IMR-90 (cell line): Measurements from ENCODE around the gene APAF1. TPM values are rescaled to one million over a fixed set of nuclear protein-coding genes. Genes with fewer than 3 reads are reported as not detected.
A peak's percentile ranks its signal among the peaks of the same experiment; 100 is the strongest.

Experiments used
- ATAC-seq: fragments of 200-7000 bp; cut with Tn5 transposase; 2 replicates; pipeline ENCODE4 v1.9.1; 2020; ENCODE audit warnings: low read depth, mild to moderate bottlenecking, moderate library complexity
- BruUV-seq: library from RNA; stranded (reverse); fragments of 400-500 nt; replicated peaks from 2 replicates; lab custom pipeline; 2021; lab: Mats Ljungman, UMichigan
- CTCF ChIA-PET: fragments of 300-600 bp; formaldehyde crosslinking; extraction: SDS; loops from one replicate; lab custom pipeline; 2021; ENCODE audit warnings: antibody characterized with exemption; lab: Yijun Ruan, JAX
- POLR2A ChIA-PET: fragments of 300-600 bp; sonication (Branson Sonifier 250); formaldehyde crosslinking; loops from one replicate; lab custom pipeline; 2022; ENCODE audit warnings: antibody characterized with exemption; ENCODE audit not compliant: unreplicated experiment; lab: Charles Lee
- DNase-seq: peaks from one replicate; pipeline ENCODE4 v3.0.0; 2013
- H2AFZ ChIP-seq: replicated peaks from 2 replicates; pipeline ENCODE3; 2013; ENCODE audit warnings: low read length, mild to moderate bottlenecking; ENCODE audit not compliant: poor library complexity
- H2AK5ac ChIP-seq: 2 replicates; pipeline ENCODE4 v1.6.1; 2013; ENCODE audit warnings: low read depth, low read length, inconsistent platforms
- H2AK9ac ChIP-seq: replicated peaks from 2 replicates; pipeline ENCODE3; 2013; ENCODE audit warnings: mild to moderate bottlenecking, low read depth, low read length, moderate library complexity; ENCODE audit not compliant: poor library complexity
- H2BK120ac ChIP-seq: 2 replicates; pipeline ENCODE4 v1.6.1; 2013; ENCODE audit warnings: low read depth, low read length, inconsistent platforms
- H2BK15ac ChIP-seq: 3 replicates; pipeline ENCODE4 v1.6.1; 2013; ENCODE audit warnings: low read depth, low read length, inconsistent platforms
- H2BK20ac ChIP-seq: 2 replicates; pipeline ENCODE4 v1.6.1; 2013; ENCODE audit warnings: low read depth, mild to moderate bottlenecking, inconsistent platforms, low read length, moderate library complexity
- H2BK5ac ChIP-seq: 2 replicates; pipeline ENCODE4 v1.6.1; 2013; ENCODE audit warnings: mild to moderate bottlenecking, low read depth, low read length, inconsistent platforms; ENCODE audit not compliant: poor library complexity, severe bottlenecking
- H3K14ac ChIP-seq: replicated peaks from 2 replicates; pipeline ENCODE4 v1.6.1; 2013; ENCODE audit warnings: low read depth, low read length, inconsistent platforms
- H3K18ac ChIP-seq: 2 replicates; pipeline ENCODE4 v1.6.1; 2013; ENCODE audit warnings: low read depth, low read length, control low read depth
- H3K23ac ChIP-seq: 2 replicates; pipeline ENCODE4 v1.6.1; 2013; ENCODE audit warnings: low read depth, low read length, inconsistent platforms
- H3K27ac ChIP-seq: 2 replicates; pipeline ENCODE4 v1.5.1; 2013; ENCODE audit warnings: mild to moderate bottlenecking, control low read depth, low read length; ENCODE audit not compliant: insufficient read depth
- H3K27me3 ChIP-seq: 2 replicates; pipeline ENCODE4 v1.6.1; 2013; ENCODE audit warnings: low read length; ENCODE audit not compliant: control insufficient read depth, insufficient read depth
- H3K36me3 ChIP-seq: 2 replicates; pipeline ENCODE4 v1.6.1; 2013; ENCODE audit warnings: low read length, mixed read lengths; ENCODE audit not compliant: control insufficient read depth, insufficient read depth
- H3K4ac ChIP-seq: 2 replicates; pipeline ENCODE4 v1.6.1; 2013; ENCODE audit warnings: low read depth, low read length, inconsistent platforms
- H3K4me1 ChIP-seq: 2 replicates; pipeline ENCODE4 v1.6.1; 2013; ENCODE audit warnings: low read length, mixed read lengths; ENCODE audit not compliant: control insufficient read depth, insufficient read depth
- H3K4me2 ChIP-seq: 2 replicates; pipeline ENCODE4 v1.6.1; 2013; ENCODE audit warnings: low read depth, mild to moderate bottlenecking, control low read depth, low read length, moderate library complexity
- H3K4me3 ChIP-seq: 2 replicates; pipeline ENCODE4 v1.5.1; 2013; ENCODE audit warnings: low read depth, mild to moderate bottlenecking, control low read depth, low read length, moderate library complexity; ENCODE audit not compliant: insufficient read depth
- H3K56ac ChIP-seq: 2 replicates; pipeline ENCODE4 v1.6.1; 2013; ENCODE audit warnings: low read length, inconsistent platforms; ENCODE audit not compliant: insufficient read depth; ENCODE audit errors: extremely low read depth
- H3K79me1 ChIP-seq, 2 experiments: 2 replicates each; pipeline ENCODE4 v1.6.1; 2013; ENCODE audit warnings: low read length in 2 of 2, inconsistent platforms in 1 of 2, low read depth in 1 of 2
- H3K9ac ChIP-seq: 2 replicates; pipeline ENCODE4 v1.6.1; 2013; ENCODE audit warnings: low read depth, low read length, control low read depth
- H3K9me1 ChIP-seq: 2 replicates; pipeline ENCODE4 v1.6.1; 2013; ENCODE audit warnings: low read length, inconsistent platforms; ENCODE audit not compliant: insufficient read depth
- H3K9me3 ChIP-seq: 2 replicates; pipeline ENCODE4 v1.6.1; 2013; ENCODE audit warnings: low read length; ENCODE audit not compliant: control insufficient read depth, insufficient read depth
- H4K20me1 ChIP-seq: 2 replicates; pipeline ENCODE4 v1.6.1; 2013; ENCODE audit warnings: low read length, inconsistent platforms; ENCODE audit not compliant: insufficient read depth
- H4K5ac ChIP-seq: 2 replicates; pipeline ENCODE4 v1.6.1; 2013; ENCODE audit warnings: mild to moderate bottlenecking, low read depth, low read length, control low read depth
- H4K8ac ChIP-seq, 2 experiments: 2 replicates each; pipeline ENCODE4 v1.6.1; 2013; ENCODE audit warnings: low read depth in 2 of 2, low read length in 2 of 2, control low read depth in 1 of 2, inconsistent platforms in 1 of 2
- H4K91ac ChIP-seq: 2 replicates; pipeline ENCODE4 v1.6.1; 2013; ENCODE audit warnings: low read depth, low read length, inconsistent platforms; ENCODE audit not compliant: insufficient read depth
- CEBPB ChIP-seq: IDR thresholded peaks from 2 replicates; pipeline ENCODE4 v1.6.1; 2012; ENCODE audit warnings: low read depth, low read length, improper control_type of control experiment
- CHD1 ChIP-seq: IDR thresholded peaks from 2 replicates; pipeline ENCODE4 v1.6.1; 2012; ENCODE audit warnings: low read depth, low read length, improper control_type of control experiment
- CTCF ChIP-seq: conservative IDR thresholded peaks from 2 replicates; pipeline ENCODE4 v1.5.1; 2012; ENCODE audit warnings: mild to moderate bottlenecking, low read depth, low read length, improper control_type of control experiment
- FOS ChIP-seq: fragments of 150-350 bp; IDR thresholded peaks from 2 replicates; pipeline ENCODE4 v1.6.1; 2016; ENCODE audit warnings: low read depth, low read length
- MAFK ChIP-seq: IDR thresholded peaks from 2 replicates; pipeline ENCODE4 v1.6.1; 2012; ENCODE audit warnings: low read depth, low read length, improper control_type of control experiment
- MAZ ChIP-seq: IDR thresholded peaks from 2 replicates; pipeline ENCODE4 v1.6.1; 2012; ENCODE audit warnings: low read depth, mild to moderate bottlenecking, low read length, improper control_type of control experiment, moderate library complexity, borderline replicate concordance
- MXI1 ChIP-seq: IDR thresholded peaks from 2 replicates; pipeline ENCODE4 v1.6.1; 2012; ENCODE audit warnings: low read depth, mild to moderate bottlenecking, low read length, moderate library complexity, borderline replicate concordance
- NFE2L2 ChIP-seq: fragments of 150-350 bp; IDR thresholded peaks from 2 replicates; pipeline ENCODE4 v1.6.1; 2016; ENCODE audit warnings: low read depth, mild to moderate bottlenecking, low read length
- POLR2A ChIP-seq: IDR thresholded peaks from 2 replicates; pipeline ENCODE4 v1.6.1; 2012; ENCODE audit warnings: mild to moderate bottlenecking, low read depth, low read length
- RAD21 ChIP-seq: IDR thresholded peaks from 2 replicates; pipeline ENCODE4 v1.6.1; 2012; ENCODE audit warnings: low read length, improper control_type of control experiment
- RCOR1 ChIP-seq: IDR thresholded peaks from 2 replicates; pipeline ENCODE4 v1.6.1; 2012; ENCODE audit warnings: mild to moderate bottlenecking, low read length, improper control_type of control experiment; ENCODE audit not compliant: insufficient replicate concordance
- SMC3 ChIP-seq: fragments of 150-350 bp; IDR thresholded peaks from 2 replicates; pipeline ENCODE4 v1.6.1; 2016; ENCODE audit warnings: low read depth, mild to moderate bottlenecking, antibody characterized with exemption, low read length, moderate library complexity
- WGBS, 2 experiments: methylation state at CpG; one replicate each; pipeline versions ENCODE4 v1.1.5 to v1.1.7; 2013; ENCODE audit warnings: missing lambda C conversion rate in 2 of 2; ENCODE audit not compliant: insufficient read length in 1 of 2; ENCODE audit errors: extremely low coverage in 2 of 2; 5-methylcytosine and 5-hydroxymethylcytosine counted together
- dilution Hi-C: fragments of 300-500 bp; cut with HindIII; formaldehyde crosslinking; loops from one replicate; pipeline ENCODE4 v1.14.3; 2018; ENCODE audit warnings: low sequenced_read_pairs; ENCODE audit not compliant: unreplicated experiment
- in situ Hi-C: fragments of 300-500 bp; cut with MboI; formaldehyde crosslinking; loops from 3 replicates; pipeline ENCODE4 v1.14.3; 2019; ENCODE audit warnings: low sequenced_read_pairs, inconsistent platforms, mixed read lengths
- intact Hi-C: fragments of 100-400 bp; cut with micrococcal nuclease; formaldehyde crosslinking; loops from 2 replicates; pipeline ENCODE4 v1.10.0; 2022
- polyA plus RNA-seq, 3 experiments: library from polyadenylated mRNA; depleted of rRNA; stranded (reverse); fragments of >200 nt; gene quantifications; 2 replicates each; pipeline ENCODE4 v1.2.3, GENCODE V29; 2012; ENCODE audit warnings: low replicate concordance in 1 of 3
- total RNA-seq: library from RNA; depleted of rRNA; stranded (reverse); fragments of >200 nt; gene quantifications from 2 replicates; pipeline ENCODE4 v1.2.3, GENCODE V29; 2012
- TF ChIP-seq, protein P1 (sequence below): fragments of 150-350 bp; IDR thresholded peaks from 2 replicates; pipeline ENCODE4 v1.6.1; 2017; ENCODE audit warnings: mild to moderate bottlenecking, antibody characterized with exemption, low read length, low read depth
- TF ChIP-seq, protein P2 (sequence below): fragments of 150-350 bp; IDR thresholded peaks from 2 replicates; pipeline ENCODE4 v1.6.1; 2016; ENCODE audit warnings: low read depth, mild to moderate bottlenecking, low read length, moderate library complexity, borderline replicate concordance

The APAF1 gene
- total and polyA plus RNA-seq, 2 of the 4 experiments (the other 2 are of a cell fraction): 10.9 to 32.8 TPM

DNA sequence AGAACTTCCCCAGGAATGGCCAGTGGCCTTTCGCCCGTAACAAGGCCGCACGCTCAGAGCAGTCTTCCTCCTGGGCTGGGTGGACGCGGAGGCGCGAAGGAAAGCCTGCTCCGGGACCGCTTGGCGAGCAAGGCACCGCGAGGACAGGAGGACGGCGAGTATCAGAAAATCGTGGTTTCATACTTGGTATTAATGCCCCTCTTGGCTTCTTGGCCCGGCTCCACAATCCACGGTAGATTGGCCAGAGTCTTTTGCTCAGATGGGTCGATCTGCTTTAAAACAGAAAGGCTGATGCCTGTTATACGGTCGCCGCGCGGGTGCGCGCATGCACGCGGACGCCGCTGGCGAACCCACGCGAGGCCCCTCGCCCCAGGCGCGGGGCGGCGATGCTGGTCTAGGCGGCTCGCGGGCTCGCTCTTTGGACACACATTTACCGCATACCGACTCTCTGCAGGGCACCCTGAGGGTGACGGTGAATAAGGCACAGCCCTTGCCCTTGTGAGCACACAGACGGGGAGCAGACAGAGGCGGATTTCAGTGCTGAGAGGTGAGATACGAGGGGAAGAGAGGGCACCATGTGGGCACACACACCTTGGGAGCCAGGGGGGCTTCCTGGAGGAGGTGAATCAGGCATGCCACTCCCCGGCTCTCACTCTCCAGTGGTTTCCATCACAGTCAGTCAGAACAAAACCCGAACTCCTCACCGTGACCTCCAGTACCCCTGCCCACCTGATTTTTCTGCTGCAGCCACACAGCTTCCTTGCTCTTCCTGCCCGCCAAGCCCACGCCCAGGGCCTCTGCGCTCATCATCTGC, 100.7 kb downstream of the APAF1 start:
- Histone ChIP-seq H3K4me1 (no peaks in the 10 kb centered on the region), H3K27me3 (peaks cover 8% of the 10 kb centered on the region), H3K79me1 (no peaks in the 10 kb centered on the region), H2BK20ac (no peak overlapping the region), H2AFZ (peak overlapping the region; percentile 87), H3K23ac (peak overlapping the region; percentile 78), H4K91ac (no peak overlapping the region), H4K8ac (peak overlapping the region in 1 of 2 experiments; percentile 8; a peak in 1 of 4 replicates), H3K4me3 (peak overlapping the region; percentile 44), H3K36me3 (no peaks in the 10 kb centered on the region), H4K5ac (no peak overlapping the region), H2BK5ac (no peak overlapping the region), H2AK5ac (no peak overlapping the region), H3K4me2 (peak overlapping the region; percentile 74), H3K9ac (peak overlapping the region; percentile 2; the same call in 1 of the 2 replicates), H3K9me1 (no peaks in the 10 kb centered on the region), H3K18ac (no peak overlapping the region), H2BK15ac (no peak overlapping the region; the same call in 2 of the 3 replicates), H3K4ac (peak overlapping the region; percentile 14; the same call in 1 of the 2 replicates), H3K9me3 (no peaks in the 10 kb centered on the region), H2BK120ac (peak overlapping the region; percentile 55), H3K14ac (peak overlapping the region; percentile 48), H2AK9ac (peak overlapping the region; percentile 52), H3K56ac (no peak overlapping the region), H3K27ac (no peak overlapping the region), H4K20me1 (no peaks in the 10 kb centered on the region)
- ATAC-seq: peak; percentile 70
- peak; percentile 11 for DNase-seq
- 16% methylated on average over 38 of the region's 54 CpGs; no CpG with 5 or more reads in 1 of the 2 experiments for WGBS, 2 experiments
- TF ChIP-seq RAD21 (no peak), CEBPB (no peak), MXI1 (no peak), RCOR1 (no peak), FOS (no peak), SMC3 (no peak), NFE2L2 (no peak), MAZ (no peak), CHD1 (no peak), POLR2A (no peak), CTCF (no peak), MAFK (no peak)
- TF ChIP-seq, protein P1, sequence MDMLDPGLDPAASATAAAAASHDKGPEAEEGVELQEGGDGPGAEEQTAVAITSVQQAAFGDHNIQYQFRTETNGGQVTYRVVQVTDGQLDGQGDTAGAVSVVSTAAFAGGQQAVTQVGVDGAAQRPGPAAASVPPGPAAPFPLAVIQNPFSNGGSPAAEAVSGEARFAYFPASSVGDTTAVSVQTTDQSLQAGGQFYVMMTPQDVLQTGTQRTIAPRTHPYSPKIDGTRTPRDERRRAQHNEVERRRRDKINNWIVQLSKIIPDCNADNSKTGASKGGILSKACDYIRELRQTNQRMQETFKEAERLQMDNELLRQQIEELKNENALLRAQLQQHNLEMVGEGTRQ: no peak
- TF ChIP-seq, protein P2, sequence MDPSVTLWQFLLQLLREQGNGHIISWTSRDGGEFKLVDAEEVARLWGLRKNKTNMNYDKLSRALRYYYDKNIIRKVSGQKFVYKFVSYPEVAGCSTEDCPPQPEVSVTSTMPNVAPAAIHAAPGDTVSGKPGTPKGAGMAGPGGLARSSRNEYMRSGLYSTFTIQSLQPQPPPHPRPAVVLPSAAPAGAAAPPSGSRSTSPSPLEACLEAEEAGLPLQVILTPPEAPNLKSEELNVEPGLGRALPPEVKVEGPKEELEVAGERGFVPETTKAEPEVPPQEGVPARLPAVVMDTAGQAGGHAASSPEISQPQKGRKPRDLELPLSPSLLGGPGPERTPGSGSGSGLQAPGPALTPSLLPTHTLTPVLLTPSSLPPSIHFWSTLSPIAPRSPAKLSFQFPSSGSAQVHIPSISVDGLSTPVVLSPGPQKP: no peak
- intact Hi-C loops (no loop called here), in situ Hi-C loops (no loop called here), dilution Hi-C loops (no loop called here)
- ChIA-PET CTCF (no interaction called here), POLR2A (no interaction called here)
- BruUV-seq: no TSS peak
